ENCODE results near the gene PDGFB.
A peak's percentile ranks its signal among the peaks of the same experiment; 100 is the strongest.

Gene PDGFB

GRCh38 chr22:39244496-39245129 is at the start of gene PDGFB:
Gene PDGFB, minus strand, starts transcription at chr22:39244982. Its CDS starts 1,019 bp downstream, at chr22:39243963.
- DNase-seq: no peak

GRCh38 chr22:39293766-39294368 is 49.1 kb upstream of the PDGFB start:
- DNase-seq: no peak

GRCh38 chr22:39292561-39293074 is 47.8 kb upstream of the PDGFB start:
- DNase-seq: peak; percentile 74

GRCh38 chr22:39292031-39292462 is 47.3 kb upstream of the PDGFB start:
- DNase-seq: no peak

GRCh38 chr22:39291523-39291922 is 46.7 kb upstream of the PDGFB start:
- DNase-seq: no peak

GRCh38 chr22:39290724-39291161 is 46.0 kb upstream of the PDGFB start:
- DNase-seq: no peak

- DNase-seq: no peak
These were observed 45.4 kb upstream of the PDGFB start for GRCh38 chr22:39289975-39290720.

- no peak for DNase-seq
These were observed 44.8 kb upstream of the PDGFB start for GRCh38 chr22:39289533-39289932.

GRCh38 chr22:39288135-39288898 is 43.5 kb upstream of the PDGFB start:
- DNase-seq: no peak

- DNase-seq: peak; percentile 68
These were observed 42.4 kb upstream of the PDGFB start for GRCh38 chr22:39287076-39287725.

- no peak for DNase-seq
These were observed 40.2 kb upstream of the PDGFB start for GRCh38 chr22:39284983-39285382.

- no peak for DNase-seq
These were observed 39.6 kb upstream of the PDGFB start for GRCh38 chr22:39284142-39284980.

GRCh38 chr22:39283322-39284141 is 38.8 kb upstream of the PDGFB start:
- DNase-seq: no peak

GRCh38 chr22:39282645-39283321 is 38.0 kb upstream of the PDGFB start:
- DNase-seq: no peak

- DNase-seq: no peak
These were observed 36.3 kb upstream of the PDGFB start for GRCh38 chr22:39281126-39281525.

GRCh38 chr22:39280250-39280649 is 35.5 kb upstream of the PDGFB start:
- DNase-seq: no peak

- no peak for DNase-seq
These were observed 34.5 kb upstream of the PDGFB start for GRCh38 chr22:39279170-39279850.

- DNase-seq: no peak
These were observed 33.3 kb upstream of the PDGFB start for GRCh38 chr22:39278040-39278439.

GRCh38 chr22:39277142-39277607 is 32.4 kb upstream of the PDGFB start:
- DNase-seq: no peak
